WI38 (cell line): ENCODE results near the gene FAM228B.
"Not testable (repeated sequence)": the region's sequence is repeated elsewhere in the genome, so short reads cannot be mapped to it uniquely, and the experiment has no call there.

Experiments
- H3K4me3 ChIP-seq: 2 replicates; pipeline ENCODE4 v1.5.1; 2011; ENCODE audit warnings: low read depth, mild to moderate bottlenecking, control low read depth, low read length
- CTCF ChIP-seq: IDR thresholded peaks from 2 replicates; pipeline ENCODE4 v1.5.1; 2012; ENCODE audit warnings: low read depth, mild to moderate bottlenecking, control low read depth, low read length

The FAM228B gene

GRCh38 chr2:24191848-24192247, 68.6 kb downstream of the FAM228B start:
- H3K4me3 ChIP-seq: no peak overlapping the region
- no peak for TF ChIP-seq CTCF

DNA sequence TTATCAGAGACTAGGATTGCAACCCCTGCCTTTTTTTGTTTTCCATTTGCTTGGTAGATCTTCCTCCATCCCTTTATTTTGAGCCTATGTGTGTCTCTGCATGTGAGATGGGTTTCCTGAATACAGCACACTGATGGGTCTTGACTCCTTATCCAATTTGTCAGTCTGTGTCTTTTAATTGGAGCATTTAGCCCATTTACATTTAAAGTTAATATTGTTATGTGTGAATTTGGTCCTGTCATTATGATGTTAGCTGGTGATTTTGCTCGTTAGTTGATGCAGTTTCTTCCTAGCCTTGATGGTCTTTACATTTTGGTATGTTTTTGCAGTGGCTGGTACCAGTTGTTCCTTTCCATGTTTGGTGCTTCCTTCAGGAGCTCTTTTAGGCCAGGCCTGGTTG, 73.9 kb downstream of the FAM228B start:
- H3K4me3 ChIP-seq: not testable (repeated sequence)

DNA sequence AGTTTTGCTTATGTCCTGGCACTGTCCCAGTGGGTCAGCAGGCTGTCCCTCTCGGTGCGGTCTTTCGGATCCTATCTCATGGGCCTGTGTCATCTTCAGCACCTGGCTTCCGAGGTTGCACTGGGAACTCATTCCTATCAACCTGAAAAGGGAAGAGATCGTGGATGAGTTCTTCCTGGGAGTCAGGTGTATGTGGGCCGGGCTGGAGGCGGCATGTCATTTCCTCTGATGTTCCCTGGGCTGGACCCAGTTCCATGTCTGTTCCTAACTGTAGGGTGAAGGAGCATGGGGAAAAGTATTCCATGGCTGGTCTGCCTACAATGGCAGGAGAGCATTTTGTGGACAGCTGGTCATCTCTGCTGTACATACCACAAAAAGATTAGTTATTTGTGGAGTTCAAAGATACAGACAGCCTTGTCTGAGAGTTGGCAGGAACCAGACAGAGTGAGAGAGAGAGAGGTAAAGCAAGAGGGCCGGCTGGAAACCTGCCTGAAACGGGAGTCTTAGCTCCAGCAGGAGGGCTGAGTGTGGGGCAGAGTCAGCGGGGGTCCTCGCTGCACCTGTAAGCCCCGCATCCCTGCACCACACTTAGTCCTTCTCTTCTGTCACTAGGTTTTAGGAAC, 76.8 kb downstream of the FAM228B start:
- no peak for TF ChIP-seq CTCF
- H3K4me3 ChIP-seq: no peak overlapping the region

DNA sequence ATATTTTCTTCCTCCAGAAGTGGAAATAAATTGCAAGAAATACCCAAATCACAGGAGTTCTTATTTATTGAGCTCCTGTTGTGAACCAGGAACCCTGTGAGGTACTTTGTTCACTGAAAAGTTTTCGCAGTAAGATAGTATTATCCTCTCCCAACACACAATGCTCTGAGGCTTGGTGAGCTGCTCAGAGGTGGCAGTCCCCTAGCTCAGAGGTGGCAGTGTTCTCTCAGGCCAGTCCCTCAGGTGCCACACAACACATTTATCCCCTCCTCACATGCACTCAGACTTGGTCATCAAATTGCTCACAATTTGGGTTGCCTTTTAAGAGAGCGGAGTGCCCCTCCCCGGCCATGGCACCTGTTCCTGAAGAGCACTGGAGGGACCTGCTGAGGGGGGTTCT, 77.5 kb downstream of the FAM228B start:
- no peak for TF ChIP-seq CTCF
- no peak overlapping the region for H3K4me3 ChIP-seq

DNA sequence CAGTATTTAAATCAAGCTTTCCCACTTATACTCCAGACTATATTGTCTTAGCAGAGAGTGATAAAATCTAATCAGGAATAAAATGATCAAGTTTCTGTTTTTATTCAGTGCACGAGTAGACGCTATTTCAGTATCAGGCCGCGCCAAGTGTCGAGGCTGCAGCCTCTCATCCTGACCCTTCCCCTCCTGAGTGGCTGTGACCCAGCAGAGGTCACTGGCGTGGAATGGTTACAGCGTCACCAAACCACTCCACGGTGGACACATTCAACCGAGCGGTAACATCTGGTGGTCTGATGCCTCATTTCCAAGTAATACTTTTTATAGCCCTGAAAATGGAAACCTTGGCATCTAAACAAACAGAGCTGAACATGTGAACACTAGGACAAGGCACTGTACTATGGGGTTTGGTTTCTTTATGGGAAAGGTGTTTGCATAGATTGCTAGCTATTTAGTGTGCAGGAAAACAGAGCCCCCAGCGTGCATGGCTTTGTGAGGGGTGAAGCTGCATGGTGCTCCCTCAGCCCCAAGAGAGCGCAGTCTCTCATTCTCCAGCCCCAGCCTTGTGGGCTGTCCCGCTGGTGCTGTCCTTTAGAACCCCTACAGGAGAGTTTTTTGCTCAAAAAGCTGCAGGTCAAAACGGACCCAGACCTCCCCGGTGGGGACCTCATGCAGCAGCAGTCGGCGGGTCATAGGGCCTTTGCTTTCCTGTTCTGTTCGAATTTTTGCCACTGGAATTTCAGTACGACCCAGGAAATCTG, 79.9 kb downstream of the FAM228B start:
- no peak overlapping the region for H3K4me3 ChIP-seq
- no peak for TF ChIP-seq CTCF

DNA sequence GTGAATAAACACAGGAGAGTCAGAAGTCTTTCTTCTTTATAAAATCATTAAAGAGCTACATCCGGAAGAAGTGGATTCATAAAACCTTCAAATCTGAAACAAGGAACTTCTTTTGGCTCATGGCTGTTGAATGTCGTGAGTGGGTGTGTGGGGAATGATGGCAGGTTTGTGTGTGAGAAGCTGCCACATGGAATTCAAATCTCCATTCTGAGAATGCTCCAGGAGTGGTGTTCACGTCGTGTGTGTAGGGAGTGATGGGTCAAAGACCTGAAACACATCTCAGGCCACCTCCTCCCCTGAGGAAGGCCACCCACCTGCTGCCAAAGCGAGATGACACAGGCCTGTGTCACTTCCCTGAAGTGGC, 80.5 kb downstream of the FAM228B start:
- no peak for TF ChIP-seq CTCF
- H3K4me3 ChIP-seq: no peak overlapping the region

GRCh38 chr2:24204505-24204904, 81.2 kb downstream of the FAM228B start:
- H3K4me3 ChIP-seq: no peak overlapping the region
- TF ChIP-seq CTCF: no peak

GRCh38 chr2:24205131-24205530, 81.9 kb downstream of the FAM228B start:
- no peak overlapping the region for H3K4me3 ChIP-seq
- TF ChIP-seq CTCF: no peak
